Liver (tissue), 3 donors: ENCODE results near the gene CC2D2A.

Experiments
- ATF3 ChIP-seq: IDR thresholded peaks from 2 replicates; pipeline ENCODE4 v1.6.1; 2016; ENCODE audit warnings: antibody characterized with exemption
- CTCF ChIP-seq: fragments of 150-350 bp; IDR thresholded peaks from 2 replicates; pipeline ENCODE4 v1.5.1; 2017; ENCODE audit warnings: improper control_type of control experiment, low read depth, low read length; ENCODE audit not compliant: missing input control
- FOXA1 ChIP-seq: IDR thresholded peaks from 2 replicates; pipeline ENCODE4 v1.6.1; 2016; ENCODE audit warnings: antibody characterized with exemption
- RAD21 ChIP-seq, 2 donors: IDR thresholded peaks; 2 replicates each; pipeline ENCODE4 v1.6.1; 2016; ENCODE audit warnings: antibody characterized with exemption in 2 of 2, mild to moderate bottlenecking in 2 of 2
- REST ChIP-seq: IDR thresholded peaks from 2 replicates; pipeline ENCODE4 v1.6.1; 2016; ENCODE audit warnings: antibody characterized with exemption, mild to moderate bottlenecking
- RXRA ChIP-seq, 2 donors: IDR thresholded peaks; 2 replicates each; pipeline ENCODE4 v1.6.1; 2017 to 2018; ENCODE audit warnings: antibody characterized with exemption in 2 of 2, mild to moderate bottlenecking in 1 of 2
- SP1 ChIP-seq: IDR thresholded peaks from 2 replicates; pipeline ENCODE4 v1.6.1; 2018; ENCODE audit warnings: antibody characterized with exemption, mild to moderate bottlenecking
- TAF1 ChIP-seq: conservative IDR thresholded peaks from 2 replicates; pipeline ENCODE4 v1.6.1; 2016; ENCODE audit warnings: antibody characterized with exemption, mild to moderate bottlenecking
- YY1 ChIP-seq: IDR thresholded peaks from 2 replicates; pipeline ENCODE4 v1.6.1; 2016; ENCODE audit warnings: antibody characterized with exemption, mild to moderate bottlenecking
- TF ChIP-seq, protein P1 (sequence below): IDR thresholded peaks from 2 replicates; pipeline ENCODE4 v1.6.1; 2016; ENCODE audit warnings: antibody characterized with exemption
- donor health status: healthy.
- donor health status: healthy.

GRCh38 chr4:15541941-15542340 is 72.3 kb downstream of the CC2D2A start:
- TF ChIP-seq ATF3 (no peak), CTCF (no peak), REST (no peak), SP1 (no peak), RAD21 (IDR thresholded peaks at IDR 0.05) (no peak), YY1 (no peak), FOXA1 (no peak), TAF1 (no peak), RXRA (IDR thresholded peaks at IDR 0.05) (no peak)
- TF ChIP-seq, protein P1, sequence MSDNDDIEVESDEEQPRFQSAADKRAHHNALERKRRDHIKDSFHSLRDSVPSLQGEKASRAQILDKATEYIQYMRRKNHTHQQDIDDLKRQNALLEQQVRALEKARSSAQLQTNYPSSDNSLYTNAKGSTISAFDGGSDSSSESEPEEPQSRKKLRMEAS = no peak
